ENCODE data around the gene TMEM35B. TPM values are rescaled to one million over a fixed set of nuclear protein-coding genes. Genes with fewer than 3 reads are reported as not detected.

Gene TMEM35B
- total RNA-seq, result 10 to 100 TPM in 2 of 3 donors, 1 to 10 TPM in 1; 4.1 to 18.5 (median 10.5) TPM
- total RNA-seq (2013), result 28.7 TPM

- peak; percentile 77 to 85 for DNase-seq
- H3K27me3 Mint-ChIP-seq (ENCODE audit: low read depth in 2 of 2), result no peaks in the 10 kb centered on the region
- peak within 1 kb of the TSS; percentile 87 to 90 for H3K27ac Mint-ChIP-seq
- intact Hi-C loops (cut with micrococcal nuclease), result loop anchor here (1.0 kb wide), 1 partner anchor 46 kb away; the partner anchor contains the start of gene ZMYM6
- Histone ChIP-seq H3K27me3 (ENCODE audit: control insufficient read depth, insufficient read depth, low read length) (no peaks in the 10 kb centered on the region), H3K9me3 (ENCODE audit: control insufficient read depth, insufficient read depth, low read length) (no peaks in the 10 kb centered on the region), H3K36me3 (ENCODE audit: control insufficient read depth, insufficient read depth, low read length) (peaks cover 11% of the 10 kb centered on the region), H3K27ac (ENCODE audit: low read length) (peak within 1 kb of the TSS; percentile 91), H3K4me3 (ENCODE audit: low read length) (peak within 1 kb of the TSS; percentile 90), H3K4me1 (ENCODE audit: control insufficient read depth, insufficient read depth, low read length) (peaks cover 27% of the 10 kb centered on the region)
- H3K9me3 Mint-ChIP-seq, result no peaks in the 10 kb centered on the region
- peak within 1 kb of the TSS; percentile 97 for H3K4me3 Mint-ChIP-seq
- peak; percentile 96 to 97 (median 97) for ATAC-seq
- under 1% methylated on average over 53 of the region's 58 CpGs for WGBS (ENCODE audit: insufficient coverage)
- peaks cover 18 to 45% of the 10 kb centered on the region in 2 donors for H3K4me1 Mint-ChIP-seq
- TF ChIP-seq CTCF (IDR thresholded peaks at IDR 0.05), result peak; percentile 29
- H3K36me3 Mint-ChIP-seq, result no peaks in the 10 kb centered on the region
Measured at GRCh38 chr1:34984793-34985608, at the start of gene TMEM35B. Gene TMEM35B (minus strand): TSS chr1:34985347. CDS start chr1:34985305, 42 bp downstream.

- no CpG with 5 or more reads among the region's 1 CpG for WGBS (ENCODE audit: insufficient coverage)
- Mint-ChIP-seq H3K27ac (no peak overlapping the region), H3K27me3 (ENCODE audit: low read depth in 2 of 2) (peaks cover 0 to 7% of the 10 kb centered on the region in 2 donors), H3K4me3 (peak overlapping the region; percentile 55), H3K4me1 (peaks cover 27 to 32% of the 10 kb centered on the region in 2 donors), H3K36me3 (no peaks in the 10 kb centered on the region), H3K9me3 (peaks cover 0 to 2% of the 10 kb centered on the region in 2 donors)
- Histone ChIP-seq H3K4me1 (ENCODE audit: control insufficient read depth, insufficient read depth, low read length) (peaks cover 21% of the 10 kb centered on the region), H3K4me3 (ENCODE audit: low read length) (no peak overlapping the region), H3K27ac (ENCODE audit: low read length) (no peak overlapping the region), H3K27me3 (ENCODE audit: control insufficient read depth, insufficient read depth, low read length) (no peaks in the 10 kb centered on the region), H3K9me3 (ENCODE audit: control insufficient read depth, insufficient read depth, low read length) (no peaks in the 10 kb centered on the region), H3K36me3 (ENCODE audit: control insufficient read depth, insufficient read depth, low read length) (no peaks in the 10 kb centered on the region)
- intact Hi-C loops (cut with micrococcal nuclease), result no loop called here
- ATAC-seq (no peak), DNase-seq (no peak)
- no peak for TF ChIP-seq CTCF (IDR thresholded peaks at IDR 0.05)
Measured at GRCh38 chr1:35033346-35033745, 48.2 kb upstream of the TMEM35B start.

GRCh38 chr1:35032384-35032739 lies 47.2 kb upstream of the TMEM35B start:
- H3K27ac Mint-ChIP-seq, result peak overlapping the region in 1 of 2 donors; percentile 93
- no peak for DNase-seq
- ATAC-seq, result no peak
- peaks cover 0 to 2% of the 10 kb centered on the region in 2 donors for H3K9me3 Mint-ChIP-seq
- no CpG with 5 or more reads among the region's 1 CpG for WGBS (ENCODE audit: insufficient coverage)
- Histone ChIP-seq H3K27ac (ENCODE audit: low read length) (no peak overlapping the region), H3K4me1 (ENCODE audit: control insufficient read depth, insufficient read depth, low read length) (peaks cover 21% of the 10 kb centered on the region), H3K27me3 (ENCODE audit: control insufficient read depth, insufficient read depth, low read length) (no peaks in the 10 kb centered on the region), H3K4me3 (ENCODE audit: low read length) (no peak overlapping the region), H3K36me3 (ENCODE audit: control insufficient read depth, insufficient read depth, low read length) (no peaks in the 10 kb centered on the region), H3K9me3 (ENCODE audit: control insufficient read depth, insufficient read depth, low read length) (no peaks in the 10 kb centered on the region)
- peaks cover 34 to 37% of the 10 kb centered on the region in 2 donors for H3K4me1 Mint-ChIP-seq
- peak overlapping the region; percentile 99 for H3K4me3 Mint-ChIP-seq
- intact Hi-C loops (cut with micrococcal nuclease), result no loop called here
- peaks cover 0 to 3% of the 10 kb centered on the region in 2 donors for H3K27me3 Mint-ChIP-seq (ENCODE audit: low read depth in 2 of 2)
- TF ChIP-seq CTCF (IDR thresholded peaks at IDR 0.05), result no peak
- H3K36me3 Mint-ChIP-seq, result no peaks in the 10 kb centered on the region
